GM12891 (cell line): Measurements from ENCODE around the gene PCDH18.
"Not testable (repeated sequence)": the region's sequence is repeated elsewhere in the genome, so short reads cannot be mapped to it uniquely, and the experiment has no call there.

Experiments
- DNase-seq: peaks from one replicate; pipeline ENCODE4 v3.0.0; 2011; ENCODE audit warnings: low spot score; ENCODE audit not compliant: insufficient read length
- FAIRE-seq: peaks from 2 replicates; lab custom pipeline; 2011; peaks lifted over from hg19 to GRCh38; lab: Jason Lieb, UNC
- PAX5 ChIP-seq: IDR thresholded peaks from 2 replicates; pipeline ENCODE4 v1.6.1; 2011; ENCODE audit warnings: low read length, moderate library complexity, mild to moderate bottlenecking; ENCODE audit not compliant: insufficient read depth, severe bottlenecking
- POLR2A ChIP-seq: IDR thresholded peaks from 2 replicates; pipeline ENCODE4 v1.6.1; 2011; ENCODE audit warnings: low read depth, low read length, control low read depth
- POLR2AphosphoS5 ChIP-seq: IDR thresholded peaks from 2 replicates; pipeline ENCODE4 v1.6.1; 2011; ENCODE audit warnings: low read depth, low read length, control low read depth
- POU2F2 ChIP-seq: IDR thresholded peaks from 2 replicates; pipeline ENCODE4 v1.6.1; 2011; ENCODE audit warnings: low read depth, mild to moderate bottlenecking, control low read depth, low read length, moderate library complexity
- SPI1 ChIP-seq: IDR thresholded peaks from 2 replicates; pipeline ENCODE4 v1.6.1; 2011; ENCODE audit warnings: low read depth, low read length, control low read depth
- TAF1 ChIP-seq: IDR thresholded peaks from 2 replicates; pipeline ENCODE4 v1.6.1; 2011; ENCODE audit warnings: low read depth, low read length, control low read depth

The PCDH18 gene

DNA sequence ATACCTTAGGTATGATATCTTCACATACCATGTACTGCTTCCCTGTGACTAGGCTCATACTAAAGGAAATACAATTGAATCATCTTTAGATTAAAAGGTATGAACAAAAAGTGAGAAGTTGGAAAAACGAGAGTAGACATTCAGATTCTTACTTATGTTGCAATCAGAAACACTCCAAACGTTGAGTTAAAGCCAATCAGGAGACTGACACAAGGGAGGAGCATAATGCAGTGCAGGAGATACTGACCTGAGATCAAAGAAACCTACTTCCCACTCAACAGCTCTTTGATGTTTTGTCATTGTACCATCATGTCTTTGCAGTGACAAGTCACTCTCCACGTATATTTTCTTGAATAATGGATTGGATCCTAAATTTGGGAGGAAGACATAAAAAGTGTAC is 8.9 kb upstream of the PCDH18 start:
- FAIRE-seq (no peak), DNase-seq (no peak)

DNA sequence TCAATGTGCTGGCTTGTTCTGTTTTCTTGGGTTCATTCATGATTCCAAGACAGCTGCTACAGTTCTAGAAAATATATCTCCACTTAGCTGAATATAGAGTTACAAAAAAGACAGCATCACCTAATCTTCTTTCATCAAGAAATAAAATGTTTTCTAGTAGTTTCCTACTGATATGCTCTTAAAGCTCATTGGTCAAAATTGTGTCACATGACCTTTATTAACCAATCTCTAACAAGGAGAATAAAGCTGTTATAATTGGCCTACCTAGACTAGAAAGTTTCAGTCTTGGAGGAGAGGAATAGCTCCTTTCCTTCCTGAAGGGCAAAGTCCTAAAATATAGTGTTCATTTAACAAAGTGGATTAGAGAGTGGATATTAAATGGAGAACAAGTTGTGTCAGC is 8.1 kb upstream of the PCDH18 start:
- no peak for FAIRE-seq
- no peak for DNase-seq
- no peak for TF ChIP-seq POLR2AphosphoS5
- no peak for TF ChIP-seq PAX5
- TF ChIP-seq POLR2A, result no peak
- TF ChIP-seq TAF1, result no peak
- no peak for TF ChIP-seq SPI1
- TF ChIP-seq POU2F2, result no peak

More for the DNA sequence above, 8.9 kb upstream of the PCDH18 start:
- TF ChIP-seq POU2F2, result no peak
- no peak for TF ChIP-seq POLR2A
- TF ChIP-seq PAX5, result no peak
- TF ChIP-seq SPI1, result no peak
- TF ChIP-seq POLR2AphosphoS5, result no peak
- TF ChIP-seq TAF1, result no peak

DNA sequence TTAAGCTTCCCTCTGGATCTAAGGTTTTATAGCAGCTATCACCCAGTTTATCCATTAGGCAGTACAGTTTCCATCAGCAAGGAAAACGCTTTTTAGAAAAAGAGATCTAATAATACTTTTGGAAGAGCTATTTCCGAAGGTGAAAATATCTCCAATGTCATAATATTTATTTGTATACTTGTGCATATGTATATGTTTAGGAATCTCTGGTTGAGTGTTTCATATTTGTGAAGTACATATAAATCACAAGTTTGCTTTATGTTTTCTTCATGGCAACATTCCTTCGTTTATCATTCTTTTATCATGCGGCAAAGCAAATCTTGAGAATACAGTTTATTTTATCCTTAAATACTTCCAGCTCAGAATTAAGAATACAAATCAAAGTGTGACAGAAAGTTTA is 6.2 kb upstream of the PCDH18 start:
- TF ChIP-seq TAF1, result no peak
- TF ChIP-seq POU2F2, result no peak
- no peak for TF ChIP-seq SPI1
- TF ChIP-seq POLR2A, result no peak
- no peak for TF ChIP-seq PAX5
- no peak for TF ChIP-seq POLR2AphosphoS5
- FAIRE-seq, result no peak
- no peak for DNase-seq

DNA sequence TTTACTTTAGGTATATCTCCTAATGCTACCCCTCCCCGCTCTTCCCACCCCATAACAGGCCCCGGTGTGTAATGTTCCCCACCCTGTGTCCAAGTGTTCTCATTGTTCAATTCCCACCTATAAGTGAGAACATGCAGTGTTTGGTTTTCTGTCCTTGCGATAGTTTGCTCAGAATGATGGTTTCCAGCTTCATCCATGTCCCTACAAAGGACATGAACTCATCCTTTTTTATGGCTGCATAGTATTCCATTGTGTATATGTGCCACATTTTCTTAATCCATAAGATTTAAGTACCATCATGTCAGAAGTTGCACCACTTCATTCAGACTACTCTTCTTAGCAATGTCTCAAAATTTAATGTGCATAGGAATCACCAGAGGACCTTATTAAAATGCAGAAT is 5.5 kb upstream of the PCDH18 start:
- DNase-seq, FAIRE-seq: not testable (repeated sequence)

DNA sequence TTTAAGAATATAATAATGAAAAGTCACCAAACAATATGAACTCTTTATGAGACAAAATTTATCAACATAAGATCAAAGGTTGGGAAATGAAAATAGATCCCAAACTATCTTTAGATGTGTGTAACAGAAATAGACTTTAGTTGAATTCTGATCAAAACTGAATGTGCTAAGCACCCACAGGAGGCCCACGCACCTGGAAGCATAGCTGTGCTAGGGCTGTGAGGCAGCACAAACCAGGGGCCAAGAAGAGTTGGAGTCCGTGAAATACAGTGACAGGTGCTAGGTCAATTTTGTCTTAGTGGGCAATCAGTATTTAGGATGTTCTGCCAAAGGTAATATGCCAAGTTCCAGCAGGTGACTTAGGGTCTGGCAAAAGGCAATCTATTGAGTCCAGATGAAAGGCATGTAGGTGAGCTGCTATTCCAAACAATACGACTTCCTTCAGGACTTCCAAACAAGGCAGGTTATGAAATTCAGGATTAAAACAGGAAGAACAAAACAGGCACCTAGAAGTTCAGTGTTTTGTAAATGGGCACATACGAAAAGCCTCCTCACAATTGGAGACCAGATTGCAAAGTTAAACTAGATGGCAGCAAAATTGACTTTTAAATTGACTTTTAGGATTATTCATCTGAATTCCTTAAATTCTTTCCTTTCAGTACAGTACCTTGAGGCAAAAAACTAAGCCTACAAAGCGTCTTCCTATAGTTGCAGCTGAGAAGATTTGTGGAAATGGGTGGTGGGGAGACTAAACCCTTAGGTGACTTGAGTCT is 4.7 kb upstream of the PCDH18 start:
- FAIRE-seq (no peak), DNase-seq (no peak)
- TF ChIP-seq POU2F2 (no peak), POLR2A (no peak), POLR2AphosphoS5 (no peak), TAF1 (no peak), SPI1 (no peak), PAX5 (no peak)

DNA sequence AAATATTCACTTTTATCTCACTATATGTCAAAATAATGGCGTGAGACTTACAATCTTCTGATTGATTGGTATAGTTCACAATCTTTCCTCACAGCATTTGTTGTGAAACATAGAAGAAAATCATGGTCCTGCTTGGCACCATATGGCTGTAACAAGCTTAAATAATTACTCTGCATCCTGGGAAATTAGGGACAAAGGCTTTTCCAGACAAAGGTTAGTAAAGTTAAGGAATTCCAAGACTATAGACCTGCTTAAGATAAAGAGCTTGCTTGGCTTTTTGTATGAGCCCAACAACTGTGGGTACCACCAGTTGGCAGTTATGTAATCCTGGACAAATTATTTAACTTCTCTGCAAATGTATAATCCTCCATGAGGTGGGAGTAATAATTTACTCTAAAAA is 3.4 kb upstream of the PCDH18 start:
- DNase-seq, result no peak
- TF ChIP-seq PAX5 (no peak), POLR2AphosphoS5 (no peak), SPI1 (no peak), POLR2A (no peak), TAF1 (no peak), POU2F2 (no peak)
- FAIRE-seq, result no peak

DNA sequence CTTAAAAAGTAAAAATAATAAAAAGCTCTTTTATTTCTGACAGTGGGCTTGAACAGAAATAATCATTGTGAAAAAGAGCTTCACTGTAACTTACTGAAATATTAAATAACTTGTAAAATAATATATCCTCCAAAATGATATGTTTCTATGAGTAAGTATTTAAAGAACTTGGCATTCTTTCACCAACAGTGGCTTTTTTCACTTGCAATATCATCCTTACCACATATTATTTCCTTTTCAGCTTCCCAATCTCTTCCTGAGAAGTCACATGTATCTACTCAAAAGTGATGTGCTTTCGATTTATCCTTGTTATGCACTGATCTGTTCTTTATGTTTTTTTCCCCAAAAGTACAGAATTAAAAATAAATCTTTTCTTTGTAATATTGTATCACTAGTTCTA is 2.2 kb upstream of the PCDH18 start:
- FAIRE-seq (no peak), DNase-seq (no peak)
- TF ChIP-seq PAX5 (no peak), POU2F2 (no peak), TAF1 (no peak), POLR2AphosphoS5 (no peak), POLR2A (no peak), SPI1 (no peak)

DNA sequence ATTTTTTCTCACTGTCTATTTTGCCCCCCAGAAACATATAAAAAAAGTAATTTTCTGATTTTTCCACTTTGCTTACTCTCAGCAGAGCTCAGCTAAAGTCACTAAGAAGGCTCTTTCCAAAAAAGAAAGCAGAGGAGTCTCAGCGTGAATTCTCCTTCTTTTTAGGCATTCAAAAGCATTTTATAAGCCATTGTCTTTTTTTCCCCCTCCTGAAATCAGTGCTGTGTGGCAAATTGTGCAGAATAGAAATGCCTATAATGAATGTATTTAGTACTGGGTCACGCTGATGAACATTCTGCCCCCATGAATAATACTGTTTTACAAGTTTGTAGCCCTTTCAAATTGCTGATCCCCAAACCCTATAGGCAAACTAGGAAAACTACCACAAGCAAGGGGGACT is 1.6 kb upstream of the PCDH18 start:
- DNase-seq, result no peak
- no peak for FAIRE-seq
- TF ChIP-seq POLR2A (no peak), POLR2AphosphoS5 (no peak), SPI1 (no peak), TAF1 (no peak), POU2F2 (no peak), PAX5 (no peak)

DNA sequence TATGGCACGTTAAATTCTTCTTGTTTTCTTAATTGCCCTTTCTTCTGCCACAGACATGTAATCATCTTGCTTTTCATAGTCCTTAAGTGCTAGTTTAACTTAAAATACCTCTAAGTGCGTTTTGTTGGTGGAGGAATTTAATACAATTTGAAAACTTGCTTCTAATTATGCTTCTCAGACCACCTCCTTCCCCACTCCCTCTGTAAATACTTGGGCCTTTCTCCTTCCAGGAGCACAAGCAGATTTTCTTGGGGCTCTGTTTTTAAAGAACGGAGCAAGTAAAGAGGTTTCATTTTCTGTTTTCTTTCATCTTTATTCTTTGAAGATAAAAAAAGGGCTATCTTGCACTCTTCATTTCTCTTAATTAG is 559 bp upstream of the PCDH18 start:
- FAIRE-seq (no peak), DNase-seq (no peak)
- TF ChIP-seq TAF1 (no peak), PAX5 (no peak), SPI1 (no peak), POU2F2 (no peak), POLR2A (no peak), POLR2AphosphoS5 (no peak)
